ENCODE results near the gene CEACAM19.

DNA sequence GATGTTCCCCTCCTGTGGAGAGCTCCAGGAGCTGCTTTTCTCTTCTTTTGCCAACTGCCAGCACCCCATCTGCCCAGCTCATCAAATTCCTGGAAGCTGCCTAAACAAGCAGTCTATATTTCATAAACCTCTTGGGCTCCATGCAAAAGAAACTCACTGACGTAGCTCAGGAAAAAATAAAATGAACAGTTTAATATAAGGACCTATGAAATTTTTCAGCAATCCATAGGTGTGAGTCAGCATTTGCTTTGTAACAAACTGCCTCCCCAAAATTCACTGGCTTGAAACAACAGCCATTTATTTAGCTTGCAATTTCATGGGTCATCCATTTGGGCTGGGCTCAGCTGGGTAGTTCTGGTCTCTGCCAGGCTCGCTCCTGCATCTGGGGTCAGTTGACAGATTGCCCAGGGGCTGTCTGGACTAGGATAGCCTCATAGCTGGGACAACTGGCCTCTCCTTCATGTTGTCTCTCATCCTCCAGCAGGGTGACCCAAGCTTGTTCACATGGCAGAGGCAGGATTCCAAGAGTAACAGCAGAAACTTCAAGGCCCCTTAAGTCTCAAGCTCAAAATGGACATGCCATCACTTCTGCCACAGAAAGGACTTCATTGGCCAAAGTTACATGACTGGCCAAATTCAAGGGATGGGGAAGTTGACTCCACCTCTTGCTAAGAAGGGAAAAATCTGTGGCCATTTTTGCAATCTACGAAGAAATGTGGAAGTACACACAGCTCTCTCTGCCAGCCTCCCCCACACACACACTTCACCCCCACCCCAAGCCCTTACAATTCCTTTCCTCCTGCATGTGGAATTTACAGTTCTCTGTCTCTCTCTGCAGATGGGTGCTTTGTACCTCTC lies 35.5 kb upstream of the CEACAM19 start:
- TF ChIP-seq, protein P1, sequence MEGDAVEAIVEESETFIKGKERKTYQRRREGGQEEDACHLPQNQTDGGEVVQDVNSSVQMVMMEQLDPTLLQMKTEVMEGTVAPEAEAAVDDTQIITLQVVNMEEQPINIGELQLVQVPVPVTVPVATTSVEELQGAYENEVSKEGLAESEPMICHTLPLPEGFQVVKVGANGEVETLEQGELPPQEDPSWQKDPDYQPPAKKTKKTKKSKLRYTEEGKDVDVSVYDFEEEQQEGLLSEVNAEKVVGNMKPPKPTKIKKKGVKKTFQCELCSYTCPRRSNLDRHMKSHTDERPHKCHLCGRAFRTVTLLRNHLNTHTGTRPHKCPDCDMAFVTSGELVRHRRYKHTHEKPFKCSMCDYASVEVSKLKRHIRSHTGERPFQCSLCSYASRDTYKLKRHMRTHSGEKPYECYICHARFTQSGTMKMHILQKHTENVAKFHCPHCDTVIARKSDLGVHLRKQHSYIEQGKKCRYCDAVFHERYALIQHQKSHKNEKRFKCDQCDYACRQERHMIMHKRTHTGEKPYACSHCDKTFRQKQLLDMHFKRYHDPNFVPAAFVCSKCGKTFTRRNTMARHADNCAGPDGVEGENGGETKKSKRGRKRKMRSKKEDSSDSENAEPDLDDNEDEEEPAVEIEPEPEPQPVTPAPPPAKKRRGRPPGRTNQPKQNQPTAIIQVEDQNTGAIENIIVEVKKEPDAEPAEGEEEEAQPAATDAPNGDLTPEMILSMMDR (IDR thresholded peaks at IDR 0.05; ENCODE audit: extremely low read depth in 1 of 2, insufficient read depth in 1 of 2, low read depth in 1 of 2, low read length in 2 of 2) = no peak
- TF ChIP-seq EZH2 (IDR thresholded peaks at IDR 0.05; ENCODE audit: borderline replicate concordance, low read depth, low read length, severe bottlenecking) (no peak), POLR2A (IDR thresholded peaks at IDR 0.05; ENCODE audit: low read depth, low read length) (no peak), MYC (IDR thresholded peaks at IDR 0.05; ENCODE audit: low read depth, low read length) (no peak), POLR2AphosphoS5 (IDR thresholded peaks at IDR 0.05; ENCODE audit: insufficient read depth, low read depth, low read length) (no peak), JUN (IDR thresholded peaks at IDR 0.05; ENCODE audit: borderline replicate concordance, insufficient read depth, insufficient read length, low read depth) (no peak), GATA2 (IDR thresholded peaks at IDR 0.05; ENCODE audit: insufficient read depth, insufficient read length, low read depth, low read length) (no peak), FOS (IDR thresholded peaks at IDR 0.05; ENCODE audit: borderline replicate concordance, insufficient read depth, low read length) (no peak)
- TF ChIP-seq, protein P2, sequence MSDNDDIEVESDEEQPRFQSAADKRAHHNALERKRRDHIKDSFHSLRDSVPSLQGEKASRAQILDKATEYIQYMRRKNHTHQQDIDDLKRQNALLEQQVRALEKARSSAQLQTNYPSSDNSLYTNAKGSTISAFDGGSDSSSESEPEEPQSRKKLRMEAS (IDR thresholded peaks at IDR 0.05; ENCODE audit: insufficient read depth, insufficient read length) = no peak
